HepG2 (cell line): ENCODE data around the gene ALG3. TPM values are rescaled to one million over a fixed set of nuclear protein-coding genes. Genes with fewer than 3 reads are reported as not detected.

Experiments
- ATAD3A ChIP-seq: sonication (generic); formaldehyde crosslinking; IDR thresholded peaks from 2 replicates; pipeline ENCODE4 v1.4.0; 2020; ENCODE audit warnings: missing genetic modification reagents
- ATF7 ChIP-seq, 2 experiments: fragments of 450-650 bp in 1 of 2; sonication (generic) in 1 of 2; formaldehyde crosslinking in 1 of 2; IDR thresholded peaks; 2 replicates each; pipeline versions ENCODE4 v1.4.0 to v1.6.1; 2016 to 2020; ENCODE audit warnings: antibody characterized with exemption in 1 of 2, mild to moderate bottlenecking in 1 of 2, missing genetic modification reagents in 1 of 2
- CBX1 ChIP-seq: IDR thresholded peaks from one replicate; pipeline ENCODE4 v1.6.1; 2016; ENCODE audit warnings: antibody characterized with exemption, low read depth
- CHD2 ChIP-seq: IDR thresholded peaks from 2 replicates; pipeline ENCODE4 v1.6.1; 2011; ENCODE audit warnings: low read depth, low read length, improper control_type of control experiment
- GZF1 ChIP-seq: sonication (generic); formaldehyde crosslinking; IDR thresholded peaks from 2 replicates; pipeline ENCODE4 v1.5.1; 2020; ENCODE audit warnings: mild to moderate bottlenecking, missing genetic modification reagents
- KDM5B ChIP-seq: sonication (generic); formaldehyde crosslinking; IDR thresholded peaks from 2 replicates; pipeline ENCODE4 v1.4.0; 2020; ENCODE audit warnings: missing genetic modification reagents, mild to moderate bottlenecking, borderline replicate concordance
- MXD4 ChIP-seq: IDR thresholded peaks from 2 replicates; pipeline ENCODE4 v1.6.1; 2016; ENCODE audit warnings: mild to moderate bottlenecking, missing biosample characterization, missing genetic modification reagents
- NONO ChIP-seq, 2 experiments: fragments of 450-650 bp in 1 of 2; sonication (generic) in 1 of 2; formaldehyde crosslinking in 1 of 2; IDR thresholded peaks in 1 of 2; conservative IDR thresholded peaks in 1 of 2; 2 replicates each; pipeline versions ENCODE4 v1.6.1 to v1.8.0; 2017 to 2022; ENCODE audit warnings: mild to moderate bottlenecking in 1 of 2, missing genetic modification reagents in 1 of 2, moderate library complexity in 1 of 2
- PITX1 ChIP-seq: sonication (generic); formaldehyde crosslinking; IDR thresholded peaks from 2 replicates; pipeline ENCODE4 v1.5.1; 2020; ENCODE audit warnings: mild to moderate bottlenecking, missing genetic modification reagents
- SCMH1 ChIP-seq: sonication (generic); formaldehyde crosslinking; IDR thresholded peaks from 2 replicates; pipeline ENCODE4 v1.9.0; 2021; ENCODE audit warnings: missing genetic modification reagents, mild to moderate bottlenecking, borderline replicate concordance
- SMARCE1 ChIP-seq: fragments of 450-650 bp; IDR thresholded peaks from 2 replicates; pipeline ENCODE4 v1.6.1; 2017; ENCODE audit warnings: borderline replicate concordance
- SNAPC2 ChIP-seq: sonication (generic); formaldehyde crosslinking; IDR thresholded peaks from 2 replicates; pipeline ENCODE4 v1.8.1; 2022; ENCODE audit warnings: mild to moderate bottlenecking, missing genetic modification reagents
- YEATS4 ChIP-seq: sonication (generic); formaldehyde crosslinking; IDR thresholded peaks from 2 replicates; pipeline ENCODE4 v1.4.0; 2020; ENCODE audit warnings: missing genetic modification reagents, borderline replicate concordance
- ZNF484 ChIP-seq: sonication (generic); formaldehyde crosslinking; IDR thresholded peaks from 2 replicates; pipeline ENCODE4 v1.5.1; 2020; ENCODE audit warnings: mild to moderate bottlenecking, low read depth, missing genetic modification reagents, borderline replicate concordance
- ZNF674 ChIP-seq: sonication (generic); formaldehyde crosslinking; IDR thresholded peaks from 2 replicates; pipeline ENCODE4 v1.5.0; 2020; ENCODE audit warnings: low read depth, mild to moderate bottlenecking, missing genetic modification reagents
- polyA plus RNA-seq, 8 experiments: library from polyadenylated mRNA; depleted of rRNA in 3 of 8; stranded (reverse) in 7 of 8; unstranded in 1 of 8; fragments of >200 nt; fragmentation: Illumina TruSeq in 4 of 8; extraction: Trizol in 4 of 8; gene quantifications; 2 replicates each; pipeline versions ENCODE4 v1.2.1 to v1.2.3, GENCODE V29; 2011 to 2016; ENCODE audit warnings: low read depth in 4 of 8, missing spikeins in 1 of 8, mixed read lengths in 1 of 8; ENCODE audit not compliant: insufficient read depth in 1 of 8
- total RNA-seq, 5 experiments: library from RNA; depleted of rRNA; stranded (reverse); fragments of >200 nt; fragmentation: Illumina TruSeq; extraction: Trizol; gene quantifications; 2 replicates each; pipeline ENCODE4 v1.2.3, GENCODE V29; 2016; ENCODE audit warnings: low read depth in 1 of 5
- TF ChIP-seq, protein P1 (sequence below): IDR thresholded peaks from 2 replicates; pipeline ENCODE4 v1.6.1; 2016; ENCODE audit warnings: control low read depth
- TF ChIP-seq, protein P2 (sequence below), 2 experiments: sonication (generic) in 1 of 2; formaldehyde crosslinking in 1 of 2; IDR thresholded peaks; 2 replicates each; pipeline versions ENCODE4 v1.5.1 to v1.6.1; 2011 to 2020; ENCODE audit warnings: borderline replicate concordance in 1 of 2, low read depth in 1 of 2, low read length in 1 of 2, mild to moderate bottlenecking in 1 of 2, missing genetic modification reagents in 1 of 2, moderate library complexity in 1 of 2
- TF ChIP-seq, protein P3 (sequence below): fragments of 450-650 bp; IDR thresholded peaks from 2 replicates; pipeline ENCODE4 v1.6.1; 2016
- TF ChIP-seq, protein P4 (sequence below): sonication (generic); IDR thresholded peaks from 2 replicates; pipeline ENCODE4 v1.6.1; 2016; ENCODE audit warnings: low read depth, borderline replicate concordance
- TF ChIP-seq, protein P5 (sequence below): sonication (generic); formaldehyde crosslinking; IDR thresholded peaks from 2 replicates; pipeline ENCODE4 v1.8.0; 2022; ENCODE audit warnings: missing genetic modification reagents, mild to moderate bottlenecking, inconsistent platforms, borderline replicate concordance

The ALG3 gene
- total and polyA plus RNA-seq, 2 of the 13 experiments (the other 11 are each of a cell fraction or from before 2014, with no cell fraction given) = 46.6 to 57.1 TPM

DNA sequence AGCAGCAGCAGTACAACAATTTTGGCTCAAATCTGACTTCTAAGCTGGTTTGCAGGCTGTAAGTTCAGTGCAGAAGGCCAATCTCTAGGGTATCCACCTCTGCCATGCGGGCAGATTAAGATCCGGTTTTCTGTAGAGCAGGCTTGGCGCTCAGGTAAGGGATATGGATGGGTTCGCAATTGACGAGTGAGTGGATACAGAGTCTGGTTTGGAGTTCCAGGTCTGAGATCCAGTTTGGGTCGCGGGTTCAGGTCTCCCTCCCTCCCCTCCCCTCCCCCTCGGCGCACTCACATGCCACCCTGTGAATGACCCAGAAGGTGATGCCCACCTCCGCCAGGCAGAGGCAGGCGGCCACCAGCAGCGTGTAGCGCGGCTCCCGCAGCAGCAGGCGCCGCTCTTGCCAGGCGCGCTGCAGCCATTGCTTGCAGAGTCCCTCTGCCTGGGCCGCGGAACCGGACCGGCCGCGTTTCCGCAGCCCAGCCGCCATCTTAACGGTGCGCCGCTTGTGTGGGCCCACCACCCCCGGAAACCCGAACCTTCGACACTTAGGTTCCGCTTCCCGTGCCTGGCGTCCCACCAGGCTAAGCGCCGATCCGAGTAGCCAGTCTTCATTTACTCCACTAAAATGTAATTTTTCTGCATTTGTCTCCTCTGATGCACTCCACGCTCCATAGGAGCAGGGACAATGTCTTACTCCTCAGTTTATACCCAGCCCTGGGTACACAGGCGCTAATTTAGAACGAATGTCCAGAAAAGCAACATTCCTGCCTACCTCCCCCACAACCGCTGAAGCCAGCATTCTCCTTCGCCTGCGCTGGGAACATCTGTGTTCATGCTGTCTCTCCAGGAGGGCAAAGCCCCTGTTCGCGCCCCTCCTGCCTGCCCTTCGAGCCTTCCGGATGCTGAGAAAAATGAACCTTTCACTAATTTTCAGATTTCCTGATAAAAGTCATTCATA, at the start of gene ALG3 (continued):
- TF ChIP-seq NONO (IDR thresholded peaks at IDR 0.05) (no peak), NONO (CRISPR knock-in tag; conservative IDR thresholded peaks at IDR 0.05) (peak; percentile 84), SMARCE1 (no peak), PITX1 (CRISPR knock-in tag) (no peak; the same call in none of the 2 replicates), SCMH1 (no peak), CBX1 (peak; percentile 67), MXD4 (CRISPR knock-in tag) (no peak; the same call in 1 of the 2 replicates), ZNF674 (CRISPR knock-in tag) (0 out of 2 replicates have a peak, but pooled peaks have one; percentile 86), ATF7 (IDR thresholded peaks at IDR 0.05) (no peak), ATF7 (CRISPR knock-in tag; IDR thresholded peaks at IDR 0.05) (0 out of 2 replicates have a peak, but pooled peaks have one; percentile 33), GZF1 (0 out of 2 replicates have a peak, but pooled peaks have one; percentile 53), CHD2 (0 out of 2 replicates have a peak, but pooled peaks have one; percentile 41), ZNF484 (CRISPR knock-in tag) (0 out of 2 replicates have a peak, but pooled peaks have one; percentile 85), ATAD3A (CRISPR knock-in tag) (no peak), YEATS4 (no peak), SNAPC2 (CRISPR knock-in tag) (no peak), KDM5B (CRISPR knock-in tag) (peak; percentile 87)
- TF ChIP-seq, protein P1, sequence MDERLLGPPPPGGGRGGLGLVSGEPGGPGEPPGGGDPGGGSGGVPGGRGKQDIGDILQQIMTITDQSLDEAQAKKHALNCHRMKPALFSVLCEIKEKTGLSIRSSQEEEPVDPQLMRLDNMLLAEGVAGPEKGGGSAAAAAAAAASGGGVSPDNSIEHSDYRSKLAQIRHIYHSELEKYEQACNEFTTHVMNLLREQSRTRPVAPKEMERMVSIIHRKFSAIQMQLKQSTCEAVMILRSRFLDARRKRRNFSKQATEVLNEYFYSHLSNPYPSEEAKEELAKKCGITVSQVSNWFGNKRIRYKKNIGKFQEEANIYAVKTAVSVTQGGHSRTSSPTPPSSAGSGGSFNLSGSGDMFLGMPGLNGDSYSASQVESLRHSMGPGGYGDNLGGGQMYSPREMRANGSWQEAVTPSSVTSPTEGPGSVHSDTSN (CRISPR knock-in tag) = no peak
- TF ChIP-seq, protein P2, sequence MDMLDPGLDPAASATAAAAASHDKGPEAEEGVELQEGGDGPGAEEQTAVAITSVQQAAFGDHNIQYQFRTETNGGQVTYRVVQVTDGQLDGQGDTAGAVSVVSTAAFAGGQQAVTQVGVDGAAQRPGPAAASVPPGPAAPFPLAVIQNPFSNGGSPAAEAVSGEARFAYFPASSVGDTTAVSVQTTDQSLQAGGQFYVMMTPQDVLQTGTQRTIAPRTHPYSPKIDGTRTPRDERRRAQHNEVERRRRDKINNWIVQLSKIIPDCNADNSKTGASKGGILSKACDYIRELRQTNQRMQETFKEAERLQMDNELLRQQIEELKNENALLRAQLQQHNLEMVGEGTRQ (IDR thresholded peaks at IDR 0.05; ENCODE audit: low read depth, low read length) = 0 out of 2 replicates have a peak, but pooled peaks have one; percentile 21
- TF ChIP-seq, protein P2 (CRISPR knock-in tag; IDR thresholded peaks at IDR 0.05; ENCODE audit: borderline replicate concordance) = no peak
- TF ChIP-seq, protein P3, sequence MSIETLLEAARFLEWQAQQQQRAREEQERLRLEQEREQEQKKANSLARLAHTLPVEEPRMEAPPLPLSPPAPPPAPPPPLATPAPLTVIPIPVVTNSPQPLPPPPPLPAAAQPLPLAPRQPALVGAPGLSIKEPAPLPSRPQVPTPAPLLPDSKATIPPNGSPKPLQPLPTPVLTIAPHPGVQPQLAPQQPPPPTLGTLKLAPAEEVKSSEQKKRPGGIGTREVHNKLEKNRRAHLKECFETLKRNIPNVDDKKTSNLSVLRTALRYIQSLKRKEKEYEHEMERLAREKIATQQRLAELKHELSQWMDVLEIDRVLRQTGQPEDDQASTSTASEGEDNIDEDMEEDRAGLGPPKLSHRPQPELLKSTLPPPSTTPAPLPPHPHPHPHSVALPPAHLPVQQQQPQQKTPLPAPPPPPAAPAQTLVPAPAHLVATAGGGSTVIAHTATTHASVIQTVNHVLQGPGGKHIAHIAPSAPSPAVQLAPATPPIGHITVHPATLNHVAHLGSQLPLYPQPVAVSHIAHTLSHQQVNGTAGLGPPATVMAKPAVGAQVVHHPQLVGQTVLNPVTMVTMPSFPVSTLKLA = peak; percentile 24; the same call in 1 of the 2 replicates
- TF ChIP-seq, protein P4, sequence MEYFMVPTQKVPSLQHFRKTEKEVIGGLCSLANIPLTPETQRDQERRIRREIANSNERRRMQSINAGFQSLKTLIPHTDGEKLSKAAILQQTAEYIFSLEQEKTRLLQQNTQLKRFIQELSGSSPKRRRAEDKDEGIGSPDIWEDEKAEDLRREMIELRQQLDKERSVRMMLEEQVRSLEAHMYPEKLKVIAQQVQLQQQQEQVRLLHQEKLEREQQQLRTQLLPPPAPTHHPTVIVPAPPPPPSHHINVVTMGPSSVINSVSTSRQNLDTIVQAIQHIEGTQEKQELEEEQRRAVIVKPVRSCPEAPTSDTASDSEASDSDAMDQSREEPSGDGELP = peak; percentile 11; the same call in 1 of the 2 replicates
- TF ChIP-seq, protein P5, sequence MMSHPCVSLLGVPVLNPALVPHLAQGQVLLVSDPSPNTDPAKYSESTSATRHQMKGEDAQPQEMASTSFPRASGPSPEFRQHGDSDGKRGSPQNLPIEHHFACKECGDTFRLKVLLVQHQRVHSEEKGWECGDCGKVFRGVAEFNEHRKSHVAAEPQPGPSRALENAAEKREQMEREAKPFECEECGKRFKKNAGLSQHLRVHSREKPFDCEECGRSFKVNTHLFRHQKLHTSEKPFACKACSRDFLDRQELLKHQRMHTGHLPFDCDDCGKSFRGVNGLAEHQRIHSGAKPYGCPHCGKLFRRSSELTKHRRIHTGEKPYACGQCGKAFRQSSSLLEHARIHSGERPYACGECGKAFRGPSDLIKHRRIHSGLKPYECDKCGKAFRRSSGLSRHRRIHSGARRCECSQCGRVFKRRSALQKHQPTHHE (CRISPR knock-in tag) = 0 out of 2 replicates have a peak, but pooled peaks have one; percentile 47
